HepG2 (cell line): ENCODE data around the gene KCNQ5.

ENCODE experiments used
- CTCF ChIP-seq: sonication (generic); formaldehyde crosslinking; IDR thresholded peaks from 2 replicates; pipeline ENCODE4 v1.5.0; 2020; ENCODE audit warnings: mild to moderate bottlenecking, missing genetic modification reagents, moderate library complexity
- ETS1 ChIP-seq: sonication (generic); formaldehyde crosslinking; IDR thresholded peaks from 2 replicates; pipeline ENCODE4 v1.4.0; 2020; ENCODE audit warnings: missing genetic modification reagents
- FOXK1 ChIP-seq: sonication (generic); formaldehyde crosslinking; IDR thresholded peaks from 2 replicates; pipeline ENCODE4 v1.4.0; 2020; ENCODE audit warnings: low read depth, missing genetic modification reagents, borderline replicate concordance
- MLX ChIP-seq: IDR thresholded peaks from 2 replicates; pipeline ENCODE4 v1.6.1; 2016
- SNAPC5 ChIP-seq: sonication (generic); formaldehyde crosslinking; IDR thresholded peaks from 2 replicates; pipeline ENCODE4 v1.8.1; 2023; ENCODE audit warnings: mild to moderate bottlenecking, missing genetic modification reagents, borderline replicate concordance
- SUZ12 ChIP-seq: fragments of 150-350 bp; IDR thresholded peaks from 2 replicates; pipeline ENCODE4 v1.6.1; 2014; ENCODE audit warnings: low read depth, low read length
- TBX2 ChIP-seq: sonication (generic); formaldehyde crosslinking; IDR thresholded peaks from 2 replicates; pipeline ENCODE4 v1.5.0; 2020; ENCODE audit warnings: missing genetic modification reagents, mild to moderate bottlenecking, borderline replicate concordance
- UBTF ChIP-seq: sonication (generic); formaldehyde crosslinking; IDR thresholded peaks from 2 replicates; pipeline ENCODE4 v1.4.0; 2020; ENCODE audit warnings: mild to moderate bottlenecking, missing genetic modification reagents
- ZNF280D ChIP-seq: sonication (generic); formaldehyde crosslinking; IDR thresholded peaks from 2 replicates; pipeline ENCODE4 v1.5.1; 2020; ENCODE audit warnings: mild to moderate bottlenecking, missing genetic modification reagents

GRCh38 chr6:72841195-72841594 lies 219.3 kb downstream of the KCNQ5 start:
- TF ChIP-seq TBX2 (no peak), ZNF280D (CRISPR knock-in tag) (no peak), SNAPC5 (CRISPR knock-in tag) (no peak), CTCF (CRISPR knock-in tag) (no peak), SUZ12 (no peak), ETS1 (no peak), MLX (no peak), UBTF (CRISPR knock-in tag) (no peak), FOXK1 (CRISPR knock-in tag) (no peak)
